HEK293 (cell line): ENCODE measurements around the gene EGFR.

ENCODE experiments used
- ATF2 ChIP-seq: fragments of 450-650 bp; formaldehyde crosslinking; IDR thresholded peaks from 2 replicates; pipeline ENCODE4 v1.5.1; 2016; ENCODE audit warnings: missing biosample characterization, missing genetic modification characterization, low read depth
- CTCF ChIP-seq: fragments of 450-650 bp; formaldehyde crosslinking; IDR thresholded peaks from 2 replicates; pipeline ENCODE4 v1.5.1; 2016; ENCODE audit warnings: missing biosample characterization, missing genetic modification characterization
- INSM2 ChIP-seq: fragments of 450-650 bp; formaldehyde crosslinking; IDR thresholded peaks from 2 replicates; pipeline ENCODE4 v1.5.1; 2016; ENCODE audit warnings: missing biosample characterization, missing genetic modification characterization
- PBX3 ChIP-seq: sonication (generic); formaldehyde crosslinking; IDR thresholded peaks from 2 replicates; pipeline ENCODE4 v1.8.1; 2022; ENCODE audit warnings: mild to moderate bottlenecking, moderate library complexity, missing genetic modification reagents
- REST ChIP-seq: fragments of 450-650 bp; formaldehyde crosslinking; IDR thresholded peaks from 2 replicates; pipeline ENCODE4 v1.5.1; 2016; ENCODE audit warnings: missing biosample characterization, missing genetic modification characterization
- TCF7L2 ChIP-seq: IDR thresholded peaks from 2 replicates; pipeline ENCODE4 v1.6.1; 2011; ENCODE audit warnings: low read depth, mild to moderate bottlenecking, inconsistent platforms, low read length, moderate library complexity, borderline replicate concordance
- ZBTB1 ChIP-seq: fragments of 450-650 bp; formaldehyde crosslinking; IDR thresholded peaks from 2 replicates; pipeline ENCODE4 v1.5.1; 2016; ENCODE audit warnings: missing biosample characterization, missing genetic modification characterization
- ZBTB20 ChIP-seq: fragments of 450-650 bp; formaldehyde crosslinking; IDR thresholded peaks from 2 replicates; pipeline ENCODE4 v1.5.1; 2016; ENCODE audit warnings: missing biosample characterization, missing genetic modification characterization
- ZNF211 ChIP-seq: fragments of 450-650 bp; formaldehyde crosslinking; IDR thresholded peaks from 2 replicates; pipeline ENCODE4 v1.5.1; 2016; ENCODE audit warnings: low read depth, missing biosample characterization, missing genetic modification characterization
- ZNF280D ChIP-seq: fragments of 450-650 bp; formaldehyde crosslinking; IDR thresholded peaks from 2 replicates; pipeline ENCODE4 v1.5.1; 2016; ENCODE audit warnings: missing biosample characterization, missing genetic modification characterization
- ZNF629 ChIP-seq: fragments of 450-650 bp; formaldehyde crosslinking; IDR thresholded peaks from 2 replicates; pipeline ENCODE4 v1.5.1; 2017; ENCODE audit warnings: missing biosample characterization, missing genetic modification characterization
- ZNF707 ChIP-seq: fragments of 450-650 bp; formaldehyde crosslinking; IDR thresholded peaks from 2 replicates; pipeline ENCODE4 v1.5.1; 2016; ENCODE audit warnings: missing biosample characterization, missing genetic modification characterization
- ZNF830 ChIP-seq: fragments of 450-650 bp; IDR thresholded peaks from 2 replicates; pipeline ENCODE4 v1.5.0; 2018; ENCODE audit warnings: missing biosample characterization, missing genetic modification characterization, low read depth, mild to moderate bottlenecking, moderate library complexity
- ZSCAN30 ChIP-seq: fragments of 450-650 bp; IDR thresholded peaks from 2 replicates; pipeline ENCODE4 v1.5.1; 2018; ENCODE audit warnings: missing biosample characterization, mild to moderate bottlenecking, missing genetic modification characterization, moderate library complexity

- TF ChIP-seq CTCF (tag by site-specific recombination), result no peak
- TF ChIP-seq ZNF830 (tag by site-specific recombination), result no peak
- TF ChIP-seq ZBTB20 (tag by site-specific recombination), result no peak
- no peak for TF ChIP-seq ZNF707 (tag by site-specific recombination)
- no peak for TF ChIP-seq PBX3 (CRISPR knock-in tag)
- TF ChIP-seq ZNF211, result no peak
- no peak for TF ChIP-seq ATF2 (tag by site-specific recombination)
- no peak for TF ChIP-seq REST (tag by site-specific recombination)
- no peak for TF ChIP-seq ZBTB1 (tag by site-specific recombination)
- TF ChIP-seq INSM2 (tag by site-specific recombination), result no peak
- TF ChIP-seq ZNF629 (tag by site-specific recombination), result no peak
- no peak for TF ChIP-seq ZNF280D (tag by site-specific recombination)
- TF ChIP-seq TCF7L2, result no peak
- TF ChIP-seq ZSCAN30, result no peak
These were observed 31.0 kb upstream of the EGFR start for GRCh38 chr7:54987772-54988171.
